ENCODE data around the gene ZIC1. TPM values are rescaled to one million over a fixed set of nuclear protein-coding genes. Genes with fewer than 3 reads are reported as not detected.

Gene ZIC1
- total and polyA plus RNA-seq, 9 donors, result 0.05 to 0.45 (median 0.14) TPM; not detected in 5

- Histone ChIP-seq H3K4me3 (no peak overlapping the region), H3K36me3 (no peaks in the 10 kb centered on the region), H3K4me1 (ENCODE audit: insufficient read depth) (no peaks in the 10 kb centered on the region), H3K27ac (no peak overlapping the region), H3K9me3 (no peaks in the 10 kb centered on the region), H3K27me3 (no peaks in the 10 kb centered on the region)
- intact Hi-C loops (cut with DNase I), result loop anchor here in 1 of 4 donors (10.0 kb wide), 1 partner anchor 1374 kb away; no protein-coding TSS in a partner anchor
- 73 to 74% (median 74%) methylated on average over 1 of the region's 1 CpG for WGBS, 3 donors
- DNase-seq, result no peak
- TF ChIP-seq EP300 (IDR thresholded peaks at IDR 0.05) (no peak), CTCF (IDR thresholded peaks at IDR 0.05) (no peak), POLR2A (IDR thresholded peaks at IDR 0.05) (no peak)
Measured at GRCh38 chr3:147428326-147428725, 19.2 kb downstream of the ZIC1 start.

- intact Hi-C loops (cut with DNase I), result loop anchor here in 1 of 4 donors (10.0 kb wide), 1 partner anchor 1374 kb away; no protein-coding TSS in a partner anchor
- Histone ChIP-seq H3K4me3 (no peak overlapping the region), H3K4me1 (ENCODE audit: insufficient read depth) (no peaks in the 10 kb centered on the region), H3K36me3 (no peaks in the 10 kb centered on the region), H3K9me3 (no peaks in the 10 kb centered on the region), H3K27ac (no peak overlapping the region), H3K27me3 (no peaks in the 10 kb centered on the region)
- no peak for DNase-seq
- no peak for TF ChIP-seq CTCF (IDR thresholded peaks at IDR 0.05)
- TF ChIP-seq EP300 (IDR thresholded peaks at IDR 0.05), result no peak
- no peak for TF ChIP-seq POLR2A (IDR thresholded peaks at IDR 0.05)
- 85 to 88% (median 86%) methylated on average over 2 of the region's 2 CpGs for WGBS, 3 donors
Measured at GRCh38 chr3:147428754-147429153, 19.6 kb downstream of the ZIC1 start.

GRCh38 chr3:147431751-147432150 lies 22.6 kb downstream of the ZIC1 start:
- intact Hi-C loops (cut with DNase I), result no loop called here
- Histone ChIP-seq H3K4me3 (no peak overlapping the region), H3K27me3 (no peaks in the 10 kb centered on the region), H3K36me3 (no peaks in the 10 kb centered on the region), H3K9me3 (no peaks in the 10 kb centered on the region), H3K4me1 (ENCODE audit: insufficient read depth) (no peaks in the 10 kb centered on the region), H3K27ac (no peak overlapping the region)
- TF ChIP-seq POLR2A (IDR thresholded peaks at IDR 0.05), result no peak
- TF ChIP-seq EP300 (IDR thresholded peaks at IDR 0.05), result no peak
- no peak for TF ChIP-seq CTCF (IDR thresholded peaks at IDR 0.05)
- DNase-seq, result no peak
- 49 to 68% (median 52%) methylated on average over 3 of the region's 3 CpGs for WGBS, 3 donors

GRCh38 chr3:147447224-147447623 lies 38.1 kb downstream of the ZIC1 start:
- H3K9me3 ChIP-seq, result no peaks in the 10 kb centered on the region
- DNase-seq, result no peak
- no peaks in the 10 kb centered on the region for H3K27me3 ChIP-seq
- intact Hi-C loops (cut with DNase I), result no loop called here
- H3K4me1 ChIP-seq (ENCODE audit: insufficient read depth), result no peaks in the 10 kb centered on the region
- no peaks in the 10 kb centered on the region for H3K36me3 ChIP-seq
- no peak overlapping the region for H3K27ac ChIP-seq
- no peak for TF ChIP-seq POLR2A (IDR thresholded peaks at IDR 0.05)
- TF ChIP-seq CTCF (IDR thresholded peaks at IDR 0.05), result no peak
- TF ChIP-seq EP300 (IDR thresholded peaks at IDR 0.05), result no peak
- no peak overlapping the region for H3K4me3 ChIP-seq
